Measurements from ENCODE around the gene TAAR5. TPM values are rescaled to one million over a fixed set of nuclear protein-coding genes. Genes with fewer than 3 reads are reported as not detected.

Gene TAAR5
- total and polyA plus RNA-seq, 2 donors (not counting 1 experiment from before 2014, with no cell fraction given): not detected

Small RNA genes within 50 kb of the gene (small RNA-seq; reads per million reads assigned to genes)
- not detected for gene TAAR7P (ENCODE audit: insufficient read length, low read depth, low replicate concordance)

Other genes with a start within 250 kb of the TAAR5 start
- 6.7 and 7.0 TPM in 2 replicates for gene MOXD1, start 188.3 kb downstream of the TAAR5 start, total RNA-seq
- gene MOXD1, start 188.3 kb downstream of the TAAR5 start, polyA plus RNA-seq: 1.3 and 1.5 TPM in 2 replicates
- gene STX7, start 76.6 kb downstream of the TAAR5 start, total RNA-seq: 221 and 227 TPM in 2 replicates
- gene STX7, start 76.6 kb downstream of the TAAR5 start, polyA plus RNA-seq: 70.9 and 78.5 TPM in 2 replicates
- not detected in 2 replicates for gene TAAR9, start 51.5 kb downstream of the TAAR5 start, total RNA-seq
- not detected in 2 replicates for gene TAAR9, start 51.5 kb downstream of the TAAR5 start, polyA plus RNA-seq
- gene TAAR8, start 37.1 kb downstream of the TAAR5 start, total RNA-seq: not detected in 2 replicates
- not detected in 2 replicates for gene TAAR8, start 37.1 kb downstream of the TAAR5 start, polyA plus RNA-seq
- gene TAAR6, start 19.4 kb downstream of the TAAR5 start, total RNA-seq: not detected in 2 replicates
- not detected in 2 replicates for gene TAAR6, start 19.4 kb downstream of the TAAR5 start, polyA plus RNA-seq
- gene TAAR2, start 34.5 kb upstream of the TAAR5 start, total RNA-seq: not detected in 2 replicates
- gene TAAR2, start 34.5 kb upstream of the TAAR5 start, polyA plus RNA-seq: not detected in 2 replicates
- gene TAAR1, start 69.4 kb upstream of the TAAR5 start, total RNA-seq: not detected in 2 replicates
- not detected in 2 replicates for gene TAAR1, start 69.4 kb upstream of the TAAR5 start, polyA plus RNA-seq
- gene VNN1, start 124.3 kb upstream of the TAAR5 start, total RNA-seq: not detected in 2 replicates
- 0.03 and 0.04 TPM in 2 replicates for gene VNN1, start 124.3 kb upstream of the TAAR5 start, polyA plus RNA-seq
- gene VNN2, start 168.2 kb upstream of the TAAR5 start, total RNA-seq: 32.7 and 33.4 TPM in 2 replicates
- gene VNN2, start 168.2 kb upstream of the TAAR5 start, polyA plus RNA-seq: 12.2 and 20.0 TPM in 2 replicates
- 21.4 and 22.8 TPM in 2 replicates for gene SLC18B1, start 208.9 kb upstream of the TAAR5 start, total RNA-seq
- gene SLC18B1, start 208.9 kb upstream of the TAAR5 start, polyA plus RNA-seq: 9.6 and 25.5 TPM in 2 replicates
- gene RPS12, start 224.8 kb upstream of the TAAR5 start, total RNA-seq: 1,732 and 1,804 TPM in 2 replicates
- gene RPS12, start 224.8 kb upstream of the TAAR5 start, polyA plus RNA-seq: 6,383 and 7,330 TPM in 2 replicates